Pancreas (tissue), 10 donors: Measurements from ENCODE around the gene BCL7A. TPM values are rescaled to one million over a fixed set of nuclear protein-coding genes. Genes with fewer than 3 reads are reported as not detected.

Source experiments
- ATAC-seq, 4 donors: fragments of 200-7000 bp; cut with Tn5 transposase; one replicate each; pipeline versions ENCODE4 v1.8.0 to v1.9.1; 2020; ENCODE audit warnings: mild to moderate bottlenecking in 4 of 4, moderate library complexity in 4 of 4
- DNase-seq, 6 donors: peaks; one replicate each; pipeline ENCODE4 v3.0.0-alpha.2; 2020
- FAIRE-seq: peaks from 2 replicates; lab custom pipeline; 2012; peaks lifted over from hg19 to GRCh38; lab: Jason Lieb, UNC
- H3K27ac ChIP-seq, 4 donors: fragments of 200-600 bp; sonication (generic); 1 replicate in 3 of 4; 2 replicates in 1 of 4; pipeline versions ENCODE4 v1.5.0 to v1.8.0; 2020
- H3K27me3 ChIP-seq, 4 donors: fragments of 200-600 bp; one replicate each; pipeline ENCODE4 v1.8.0; 2021
- H3K36me3 ChIP-seq, 3 donors: fragments of 200-600 bp; sonication (generic) in 1 of 3; one replicate each; pipeline versions ENCODE4 v1.5.0 to v1.8.0; 2020 to 2021
- H3K4me1 ChIP-seq, 3 donors: fragments of 200-600 bp; one replicate each; pipeline ENCODE4 v1.8.0; 2021
- H3K4me3 ChIP-seq, 4 donors: fragments of 200-600 bp; sonication (generic) in 2 of 4; one replicate each; pipeline versions ENCODE4 v1.5.0 to v1.8.0; 2020 to 2021
- H3K9me3 ChIP-seq, 4 donors: fragments of 200-600 bp; one replicate each; pipeline ENCODE4 v1.8.0; 2021
- CTCF ChIP-seq, 4 donors: fragments of 200-600 bp; sonication (generic) in 3 of 4; IDR thresholded peaks; one replicate each; pipeline versions ENCODE4 v1.5.0 to v1.8.0; 2021; ENCODE audit warnings: antibody characterized with exemption in 4 of 4
- WGBS, 2 donors: extraction: QIAGEN DNeasy Blood & Tissue Kit; methylation state at CpG; one replicate each; pipeline ENCODE4 v1.1.7; 2013; 5-methylcytosine and 5-hydroxymethylcytosine counted together
- intact Hi-C, 3 donors: fragments of 100-400 bp; cut with DNase I; formaldehyde crosslinking; loops; one replicate each; pipeline versions ENCODE4 v1.11.1 to v1.14.2; 2022
- polyA plus RNA-seq, 2 donors: library from polyadenylated mRNA; stranded (reverse); fragments of 200-250 nt; gene quantifications; one replicate each; pipeline ENCODE4 v1.2.3, GENCODE V29; 2013
- total RNA-seq, 6 donors: library from RNA; stranded (reverse); fragmentation: NEBNext Ultra II Directional in 4 of 6; extraction: Animal tissue kit (Norgen Biotek cat#: 25700) in 4 of 6; gene quantifications; one replicate each; pipeline versions ENCODE4 v1.2.1 to v1.2.4, GENCODE V29; 2021 to 2023
- donor health status: healthy with polysubstance abuse.
- donor health status: DM: no; HTN: no; CAD: no; lungs with moderate emphysema.
- donor health status: DM: no; HTN: no; CAD: no.
- donor health status: control.
- donor health status: control.
- donor health status: Bipolar disorder and iron deficiency.
- donor health status: DM: yes; HTN: yes; CAD: no.
- donor health status: DM: no; HTN: no; CAD: no.
- donor health status: DM: no; HTN: no; CAD: no.
- donor health status: DM: yes; HTN: yes; CAD: no.

The BCL7A gene
- total and polyA plus RNA-seq, 8 donors = 6.9 to 13.4 (median 9.0) TPM

- Histone ChIP-seq H3K27me3 (no peaks in the 10 kb centered on the region), H3K4me3 (no peak overlapping the region), H3K36me3 (no peaks in the 10 kb centered on the region), H3K9me3 (no peaks in the 10 kb centered on the region), H3K27ac (no peak overlapping the region), H3K4me1 (no peaks in the 10 kb centered on the region)
- ATAC-seq (no peak), DNase-seq (no peak), FAIRE-seq (no peak)
- no peak for TF ChIP-seq CTCF (IDR thresholded peaks at IDR 0.05)
- intact Hi-C loops = no loop called here
- WGBS, 2 donors = 81 to 86% methylated on average over 24 of the region's 24 CpGs
Measured at GRCh38 chr12:122006186-122006926, 15.3 kb upstream of the BCL7A start.

- no peak for TF ChIP-seq CTCF (IDR thresholded peaks at IDR 0.05)
- FAIRE-seq (no peak), DNase-seq (no peak), ATAC-seq (no peak)
- Histone ChIP-seq H3K4me1 (no peaks in the 10 kb centered on the region), H3K4me3 (no peak overlapping the region), H3K27me3 (no peaks in the 10 kb centered on the region), H3K9me3 (no peaks in the 10 kb centered on the region), H3K36me3 (no peaks in the 10 kb centered on the region), H3K27ac (no peak overlapping the region)
- intact Hi-C loops = no loop called here
- 81 to 89% methylated on average over 9 of the region's 9 CpGs for WGBS, 2 donors
Measured at GRCh38 chr12:122009741-122010140, 11.9 kb upstream of the BCL7A start.

- FAIRE-seq (no peak), DNase-seq (no peak), ATAC-seq (no peak)
- Histone ChIP-seq H3K27ac (no peak overlapping the region), H3K9me3 (no peaks in the 10 kb centered on the region), H3K36me3 (no peaks in the 10 kb centered on the region), H3K4me3 (no peak overlapping the region), H3K4me1 (no peaks in the 10 kb centered on the region), H3K27me3 (no peaks in the 10 kb centered on the region)
- intact Hi-C loops = no loop called here
- WGBS, 2 donors = 94 to 95% methylated on average over 6 of the region's 6 CpGs
- TF ChIP-seq CTCF (IDR thresholded peaks at IDR 0.05) = no peak
Measured at GRCh38 chr12:122012184-122012583, 9.5 kb upstream of the BCL7A start.

DNA sequence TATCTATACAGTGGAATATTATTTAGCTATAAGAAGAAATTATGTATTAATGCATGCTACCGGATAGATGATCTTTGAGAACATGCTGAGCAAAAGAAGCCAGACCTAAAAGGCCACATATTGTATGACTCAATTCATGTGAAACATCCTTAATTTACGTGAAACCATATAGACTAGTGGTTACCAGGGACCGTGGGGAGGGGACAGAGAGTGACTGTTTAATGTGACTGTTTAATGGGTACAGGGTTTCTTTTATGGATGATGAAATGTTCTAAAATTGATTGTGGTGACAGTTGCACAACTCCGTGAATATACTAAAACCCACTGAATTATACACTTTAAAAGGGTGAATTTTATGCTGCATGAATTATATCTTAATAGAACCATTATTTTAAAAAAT, 8.5 kb upstream of the BCL7A start:
- intact Hi-C loops = no loop called here
- H3K27me3 ChIP-seq = no peaks in the 10 kb centered on the region
- H3K9me3 ChIP-seq = no peaks in the 10 kb centered on the region
- H3K4me1 ChIP-seq = no peaks in the 10 kb centered on the region
- no peak overlapping the region for H3K27ac ChIP-seq
- no peaks in the 10 kb centered on the region for H3K36me3 ChIP-seq
- TF ChIP-seq CTCF (IDR thresholded peaks at IDR 0.05) = no peak
- WGBS, 2 donors = 91 to 95% methylated on average over 4 of the region's 4 CpGs
- ATAC-seq (no peak), DNase-seq (no peak), FAIRE-seq (no peak)
- H3K4me3 ChIP-seq = no peak overlapping the region
